Measurements from ENCODE around the gene RGS2.

DNA sequence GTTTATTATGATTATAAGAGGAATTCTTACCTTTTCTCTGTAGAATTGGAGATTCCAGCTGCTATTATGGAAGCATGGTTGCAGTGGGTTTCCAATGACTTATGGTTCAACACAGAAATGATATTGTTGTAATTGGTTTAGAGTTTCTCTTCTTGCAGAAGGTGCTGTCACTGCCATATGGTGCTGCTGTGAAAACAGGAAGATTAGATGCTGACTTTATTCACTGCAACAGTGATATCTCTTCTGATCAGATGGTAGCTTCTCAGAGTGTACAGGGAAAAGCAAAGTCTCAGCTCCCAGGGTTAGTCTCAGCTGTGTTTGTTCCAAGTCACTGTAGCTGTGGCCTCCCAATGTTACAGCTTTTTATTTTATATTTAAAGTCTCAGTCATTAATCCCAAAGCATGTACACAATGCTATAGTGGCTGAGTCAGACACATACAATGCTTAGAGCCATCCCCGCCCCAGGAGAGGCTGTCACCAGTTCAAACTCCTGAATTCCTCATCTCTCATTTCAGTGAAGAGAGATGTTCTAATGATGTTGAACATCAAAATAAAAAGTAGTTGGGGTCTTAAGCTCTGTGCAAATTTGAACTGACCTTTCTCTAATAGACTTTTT is 42.7 kb upstream of the RGS2 start:
- TF ChIP-seq, protein P1, sequence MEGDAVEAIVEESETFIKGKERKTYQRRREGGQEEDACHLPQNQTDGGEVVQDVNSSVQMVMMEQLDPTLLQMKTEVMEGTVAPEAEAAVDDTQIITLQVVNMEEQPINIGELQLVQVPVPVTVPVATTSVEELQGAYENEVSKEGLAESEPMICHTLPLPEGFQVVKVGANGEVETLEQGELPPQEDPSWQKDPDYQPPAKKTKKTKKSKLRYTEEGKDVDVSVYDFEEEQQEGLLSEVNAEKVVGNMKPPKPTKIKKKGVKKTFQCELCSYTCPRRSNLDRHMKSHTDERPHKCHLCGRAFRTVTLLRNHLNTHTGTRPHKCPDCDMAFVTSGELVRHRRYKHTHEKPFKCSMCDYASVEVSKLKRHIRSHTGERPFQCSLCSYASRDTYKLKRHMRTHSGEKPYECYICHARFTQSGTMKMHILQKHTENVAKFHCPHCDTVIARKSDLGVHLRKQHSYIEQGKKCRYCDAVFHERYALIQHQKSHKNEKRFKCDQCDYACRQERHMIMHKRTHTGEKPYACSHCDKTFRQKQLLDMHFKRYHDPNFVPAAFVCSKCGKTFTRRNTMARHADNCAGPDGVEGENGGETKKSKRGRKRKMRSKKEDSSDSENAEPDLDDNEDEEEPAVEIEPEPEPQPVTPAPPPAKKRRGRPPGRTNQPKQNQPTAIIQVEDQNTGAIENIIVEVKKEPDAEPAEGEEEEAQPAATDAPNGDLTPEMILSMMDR (IDR thresholded peaks at IDR 0.05): no peak
- TF ChIP-seq, protein P2, sequence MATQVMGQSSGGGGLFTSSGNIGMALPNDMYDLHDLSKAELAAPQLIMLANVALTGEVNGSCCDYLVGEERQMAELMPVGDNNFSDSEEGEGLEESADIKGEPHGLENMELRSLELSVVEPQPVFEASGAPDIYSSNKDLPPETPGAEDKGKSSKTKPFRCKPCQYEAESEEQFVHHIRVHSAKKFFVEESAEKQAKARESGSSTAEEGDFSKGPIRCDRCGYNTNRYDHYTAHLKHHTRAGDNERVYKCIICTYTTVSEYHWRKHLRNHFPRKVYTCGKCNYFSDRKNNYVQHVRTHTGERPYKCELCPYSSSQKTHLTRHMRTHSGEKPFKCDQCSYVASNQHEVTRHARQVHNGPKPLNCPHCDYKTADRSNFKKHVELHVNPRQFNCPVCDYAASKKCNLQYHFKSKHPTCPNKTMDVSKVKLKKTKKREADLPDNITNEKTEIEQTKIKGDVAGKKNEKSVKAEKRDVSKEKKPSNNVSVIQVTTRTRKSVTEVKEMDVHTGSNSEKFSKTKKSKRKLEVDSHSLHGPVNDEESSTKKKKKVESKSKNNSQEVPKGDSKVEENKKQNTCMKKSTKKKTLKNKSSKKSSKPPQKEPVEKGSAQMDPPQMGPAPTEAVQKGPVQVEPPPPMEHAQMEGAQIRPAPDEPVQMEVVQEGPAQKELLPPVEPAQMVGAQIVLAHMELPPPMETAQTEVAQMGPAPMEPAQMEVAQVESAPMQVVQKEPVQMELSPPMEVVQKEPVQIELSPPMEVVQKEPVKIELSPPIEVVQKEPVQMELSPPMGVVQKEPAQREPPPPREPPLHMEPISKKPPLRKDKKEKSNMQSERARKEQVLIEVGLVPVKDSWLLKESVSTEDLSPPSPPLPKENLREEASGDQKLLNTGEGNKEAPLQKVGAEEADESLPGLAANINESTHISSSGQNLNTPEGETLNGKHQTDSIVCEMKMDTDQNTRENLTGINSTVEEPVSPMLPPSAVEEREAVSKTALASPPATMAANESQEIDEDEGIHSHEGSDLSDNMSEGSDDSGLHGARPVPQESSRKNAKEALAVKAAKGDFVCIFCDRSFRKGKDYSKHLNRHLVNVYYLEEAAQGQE (IDR thresholded peaks at IDR 0.05; ENCODE audit: insufficient read depth in 1 of 2, low read depth in 2 of 2, low read length in 1 of 2): no peak
- TF ChIP-seq POLR2AphosphoS5 (IDR thresholded peaks at IDR 0.05; ENCODE audit: low read depth, low read length): no peak
- no peak for TF ChIP-seq SIN3A (IDR thresholded peaks at IDR 0.05; ENCODE audit: borderline replicate concordance, insufficient read depth, low read depth, low read length)
